Lower leg skin (tissue), 3 donors: Measurements from ENCODE around the gene MPHOSPH6.

ENCODE experiments used
- CTCF ChIP-seq, 3 donors: fragments of 450-650 bp; IDR thresholded peaks; one replicate each; pipeline ENCODE4 v1.5.1; 2016; ENCODE audit warnings: antibody characterized with exemption in 3 of 3, mild to moderate bottlenecking in 3 of 3, moderate library complexity in 2 of 3
- POLR2A ChIP-seq, 2 donors: fragments of 450-650 bp; IDR thresholded peaks; one replicate each; pipeline ENCODE4 v1.6.1; 2016 to 2017; ENCODE audit warnings: antibody characterized with exemption in 2 of 2, mild to moderate bottlenecking in 1 of 2, moderate library complexity in 1 of 2

- no peak for TF ChIP-seq CTCF (IDR thresholded peaks at IDR 0.05)
- no peak for TF ChIP-seq POLR2A (IDR thresholded peaks at IDR 0.05)
These were observed 14.2 kb upstream of the MPHOSPH6 start for GRCh38 chr16:82184213-82184612.
